ENCODE measurements around the gene PHLDB1. TPM values are rescaled to one million over a fixed set of nuclear protein-coding genes. Genes with fewer than 3 reads are reported as not detected.
A peak's percentile ranks its signal among the peaks of the same experiment; 100 is the strongest.

PHLDB1 gene
- total RNA-seq, 1 donor from 2014 or later, result 164 TPM

GRCh38 chr11:118606844-118607228 lies 579 bp upstream of the PHLDB1 start:
- no peaks in the 10 kb centered on the region for H3K9me3 Mint-ChIP-seq (ENCODE audit: low read depth)
- peaks cover 63% of the 10 kb centered on the region for H3K4me1 Mint-ChIP-seq (ENCODE audit: low read depth)
- DNase-seq (ENCODE audit: low spot score), result peak; percentile 12
- peak overlapping the region; percentile 77 for H3K27ac Mint-ChIP-seq (ENCODE audit: unreplicated experiment)
- no peaks in the 10 kb centered on the region for H3K27me3 Mint-ChIP-seq (ENCODE audit: low read depth)
- TF ChIP-seq CTCF (IDR thresholded peaks at IDR 0.05), result no peak
- H3K4me3 Mint-ChIP-seq (ENCODE audit: unreplicated experiment), result peak overlapping the region; percentile 61
- peaks cover 10% of the 10 kb centered on the region for H3K36me3 Mint-ChIP-seq (ENCODE audit: low read depth)

DNA sequence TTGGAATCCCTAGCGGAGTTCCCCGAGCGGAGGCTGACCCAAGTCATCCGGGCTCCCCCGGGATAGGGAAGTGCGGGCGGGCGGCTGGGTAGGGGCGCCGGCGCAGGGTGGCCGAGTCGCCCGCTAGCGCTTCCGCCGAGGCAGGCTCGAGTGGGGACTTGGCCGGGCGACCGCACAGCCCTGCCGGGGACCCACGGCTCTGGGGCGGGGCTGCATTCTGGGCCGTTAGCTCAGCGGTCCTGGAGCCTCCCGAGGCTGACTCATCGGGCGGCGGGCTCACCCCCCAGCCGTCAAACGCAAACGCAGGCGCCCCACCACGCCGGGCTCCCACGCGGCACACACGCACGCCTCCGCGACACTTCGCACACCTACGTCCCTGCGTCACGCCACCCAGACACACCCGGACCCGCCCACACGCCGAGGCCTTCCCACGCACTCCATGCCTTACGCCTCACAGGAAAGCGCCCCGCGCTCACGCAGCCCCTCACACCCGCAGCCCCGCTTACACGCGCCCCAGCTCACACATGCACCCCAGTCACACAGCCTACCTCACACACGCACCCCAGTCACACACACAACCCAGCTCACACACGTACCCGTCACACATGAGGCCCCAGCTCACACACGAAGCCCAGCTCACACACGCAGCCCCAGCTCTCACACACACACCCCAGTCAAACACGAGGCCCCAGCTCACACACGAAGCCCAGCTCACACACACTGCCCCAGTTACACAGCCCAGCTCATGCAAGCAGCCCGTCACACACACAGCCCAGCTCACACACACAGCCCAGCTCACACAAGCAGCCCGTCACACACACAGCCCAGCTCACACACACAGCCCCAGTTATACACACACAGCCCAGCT lies 1.2 kb downstream of the PHLDB1 start:
- Mint-ChIP-seq H3K27ac (ENCODE audit: unreplicated experiment) (peak overlapping the region; percentile 96), H3K36me3 (ENCODE audit: low read depth) (no peaks in the 10 kb centered on the region), H3K9me3 (ENCODE audit: low read depth) (no peaks in the 10 kb centered on the region), H3K4me3 (ENCODE audit: unreplicated experiment) (peak overlapping the region; percentile 70), H3K4me1 (ENCODE audit: low read depth) (peaks cover 76% of the 10 kb centered on the region), H3K27me3 (ENCODE audit: low read depth) (no peaks in the 10 kb centered on the region)
- no peak for TF ChIP-seq CTCF (IDR thresholded peaks at IDR 0.05)
- peak; percentile 93 for DNase-seq (ENCODE audit: low spot score)

DNA sequence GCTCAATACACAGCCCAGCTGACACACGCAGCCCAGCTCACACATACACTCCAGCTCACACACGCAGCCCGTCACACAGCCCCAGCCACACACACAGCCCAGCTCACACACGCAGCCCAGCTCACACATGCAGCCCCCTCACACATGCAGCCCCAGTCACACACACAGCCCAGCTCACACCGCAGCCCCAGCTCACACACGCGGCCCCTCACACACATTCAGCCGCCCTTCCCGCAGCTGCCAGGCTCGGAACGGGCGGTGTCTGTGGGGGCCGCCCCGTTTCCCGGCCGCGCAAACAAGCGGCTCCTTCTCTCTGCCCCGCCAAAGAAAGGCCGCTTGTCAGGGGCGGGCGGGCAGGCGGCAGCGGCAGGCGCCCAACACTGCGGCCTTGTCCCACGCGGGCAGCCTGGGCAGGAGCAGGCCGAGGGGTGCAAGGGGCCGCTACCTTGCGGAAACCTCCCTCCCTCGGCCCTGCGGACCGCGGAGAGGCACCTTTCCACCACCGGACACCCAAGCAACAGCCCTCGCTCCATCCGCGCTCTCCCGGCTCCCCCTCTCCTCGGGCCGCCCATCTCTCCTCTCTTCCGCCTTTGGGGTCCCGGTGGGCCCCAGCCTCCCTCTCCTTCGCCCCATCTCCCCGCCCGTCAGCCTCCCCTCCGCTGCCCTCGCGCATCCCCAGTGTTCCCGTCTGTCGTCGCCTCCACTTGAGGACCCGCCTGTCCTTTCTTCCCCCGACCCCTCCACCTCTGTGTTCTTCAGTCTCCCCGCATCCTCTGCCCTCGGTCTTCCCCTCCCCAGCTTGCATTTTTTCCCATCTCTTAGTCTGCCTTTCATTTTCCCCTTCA lies 2.2 kb downstream of the PHLDB1 start:
- peak overlapping the region; percentile 96 for H3K27ac Mint-ChIP-seq (ENCODE audit: unreplicated experiment)
- DNase-seq (ENCODE audit: low spot score), result peak; percentile 88
- H3K4me1 Mint-ChIP-seq (ENCODE audit: low read depth), result peaks cover 76% of the 10 kb centered on the region

DNA sequence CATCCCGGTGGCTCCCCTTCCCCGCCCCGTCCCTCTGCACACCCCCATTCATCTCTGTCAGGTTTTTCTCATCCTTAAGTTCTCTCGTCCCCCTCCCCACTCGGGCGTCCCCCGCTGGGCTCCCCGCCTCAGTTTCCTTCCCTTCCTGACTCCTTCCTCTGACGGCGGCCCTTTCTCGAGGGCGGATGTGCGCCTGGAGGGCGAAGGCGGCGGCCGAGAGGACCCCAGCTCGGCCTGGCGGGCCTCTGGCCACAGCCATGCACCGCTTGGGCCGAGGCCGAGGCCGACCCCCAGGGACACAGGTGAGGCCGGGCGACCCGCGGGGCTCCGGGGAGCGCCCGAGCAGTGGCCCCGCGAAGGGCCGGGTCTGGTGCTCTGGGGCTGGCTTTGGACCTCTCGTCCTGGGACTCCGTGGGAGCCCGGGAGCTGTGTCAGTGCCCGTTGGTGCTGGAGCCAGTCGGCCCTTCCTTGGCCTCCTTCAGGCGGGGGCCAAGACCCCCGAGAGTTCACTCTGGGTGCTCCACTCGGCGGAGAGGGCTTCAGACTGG lies 2.9 kb downstream of the PHLDB1 start:
- peak overlapping the region; percentile 70 for H3K4me3 Mint-ChIP-seq (ENCODE audit: unreplicated experiment)
- H3K27ac Mint-ChIP-seq (ENCODE audit: unreplicated experiment), result peak overlapping the region; percentile 96
- H3K9me3 Mint-ChIP-seq (ENCODE audit: low read depth), result no peaks in the 10 kb centered on the region
- TF ChIP-seq CTCF (IDR thresholded peaks at IDR 0.05), result no peak
- H3K27me3 Mint-ChIP-seq (ENCODE audit: low read depth), result no peaks in the 10 kb centered on the region
- no peaks in the 10 kb centered on the region for H3K36me3 Mint-ChIP-seq (ENCODE audit: low read depth)
- DNase-seq (ENCODE audit: low spot score), result no peak
- H3K4me1 Mint-ChIP-seq (ENCODE audit: low read depth), result peaks cover 76% of the 10 kb centered on the region

More for the DNA sequence above, 2.2 kb downstream of the PHLDB1 start:
- Mint-ChIP-seq H3K4me3 (ENCODE audit: unreplicated experiment) (peak overlapping the region; percentile 70), H3K36me3 (ENCODE audit: low read depth) (no peaks in the 10 kb centered on the region), H3K27me3 (ENCODE audit: low read depth) (no peaks in the 10 kb centered on the region), H3K9me3 (ENCODE audit: low read depth) (no peaks in the 10 kb centered on the region)
- TF ChIP-seq CTCF (IDR thresholded peaks at IDR 0.05), result no peak
